Cardiac muscle cell (in vitro differentiated cells and primary cell): ENCODE measurements around the gene ROR2. TPM values are rescaled to one million over a fixed set of nuclear protein-coding genes. Genes with fewer than 3 reads are reported as not detected.

Experiments
- DNase-seq, 2 donors: peaks; one replicate each; pipeline versions ENCODE4 v3.0.0 to v3.0.0-alpha.2; 2010 to 2017; ENCODE audit warnings: low read depth in 1 of 2, low spot score in 1 of 2
- H3K27ac ChIP-seq: fragments of 200-600 bp; sonication (generic); 2 replicates; pipeline ENCODE4 v1.5.1; 2016
- H3K27me3 ChIP-seq: fragments of 200-600 bp; sonication (generic); 2 replicates; pipeline ENCODE4 v1.6.0; 2016; ENCODE audit warnings: control low read depth
- H3K36me3 ChIP-seq: fragments of 200-600 bp; sonication (generic); 2 replicates; pipeline ENCODE4 v1.5.1; 2016; ENCODE audit warnings: control low read depth
- H3K4me1 ChIP-seq: fragments of 200-600 bp; sonication (generic); 2 replicates; pipeline ENCODE4 v1.8.1; 2017; ENCODE audit warnings: low read depth, mild to moderate bottlenecking, mixed run types
- H3K4me3 ChIP-seq: fragments of 200-600 bp; sonication (generic); 2 replicates; pipeline ENCODE4 v1.5.1; 2016; ENCODE audit warnings: mild to moderate bottlenecking
- H3K9me3 ChIP-seq: fragments of 200-600 bp; sonication (generic); 2 replicates; pipeline ENCODE4 v1.5.1; 2017; ENCODE audit warnings: low read depth, mild to moderate bottlenecking, control low read depth
- polyA plus RNA-seq: library from polyadenylated mRNA; unstranded; fragments of >200 nt; fragmentation: Nextera tagmentation; extraction: Ambion mirVana; gene quantifications from 2 replicates; pipeline ENCODE4 v1.2.1, GENCODE V29; 2016
- total RNA-seq: library from RNA; depleted of rRNA; stranded (reverse); fragments of >200 nt; gene quantifications from 2 replicates; pipeline ENCODE4 v1.2.3, GENCODE V29; 2016
- TF ChIP-seq, protein P1 (sequence below): IDR thresholded peaks from 2 replicates; pipeline ENCODE4 v1.5.1; 2012; ENCODE audit warnings: low read depth, mild to moderate bottlenecking, low read length

Gene ROR2
- total and polyA plus RNA-seq, 2 experiments from 2014 or later, result 21.5 to 38.6 TPM

DNA sequence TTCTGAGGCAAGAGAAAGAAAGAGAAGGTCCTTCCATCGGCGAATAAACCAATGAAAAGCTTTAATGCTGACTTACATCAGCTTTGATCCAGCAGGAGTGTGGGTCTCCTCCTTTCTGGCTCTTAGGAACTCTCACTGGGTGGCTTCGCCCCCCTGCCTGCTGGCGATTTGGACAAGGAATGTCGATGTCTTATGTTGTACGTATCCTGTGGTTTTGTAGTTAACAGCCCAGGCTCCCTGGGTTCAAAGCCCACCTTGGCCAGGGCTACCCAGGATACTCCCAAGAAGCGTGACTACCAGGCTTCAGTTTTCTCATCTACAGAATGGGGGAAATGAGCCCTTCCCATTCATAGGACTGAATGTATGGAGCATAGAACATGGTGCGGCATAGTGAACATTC lies 124.2 kb downstream of the ROR2 start:
- Histone ChIP-seq H3K27me3 (no peaks in the 10 kb centered on the region), H3K4me3 (no peak overlapping the region), H3K27ac (no peak overlapping the region), H3K4me1 (no peaks in the 10 kb centered on the region), H3K9me3 (no peaks in the 10 kb centered on the region), H3K36me3 (no peaks in the 10 kb centered on the region)
- TF ChIP-seq, protein P1, sequence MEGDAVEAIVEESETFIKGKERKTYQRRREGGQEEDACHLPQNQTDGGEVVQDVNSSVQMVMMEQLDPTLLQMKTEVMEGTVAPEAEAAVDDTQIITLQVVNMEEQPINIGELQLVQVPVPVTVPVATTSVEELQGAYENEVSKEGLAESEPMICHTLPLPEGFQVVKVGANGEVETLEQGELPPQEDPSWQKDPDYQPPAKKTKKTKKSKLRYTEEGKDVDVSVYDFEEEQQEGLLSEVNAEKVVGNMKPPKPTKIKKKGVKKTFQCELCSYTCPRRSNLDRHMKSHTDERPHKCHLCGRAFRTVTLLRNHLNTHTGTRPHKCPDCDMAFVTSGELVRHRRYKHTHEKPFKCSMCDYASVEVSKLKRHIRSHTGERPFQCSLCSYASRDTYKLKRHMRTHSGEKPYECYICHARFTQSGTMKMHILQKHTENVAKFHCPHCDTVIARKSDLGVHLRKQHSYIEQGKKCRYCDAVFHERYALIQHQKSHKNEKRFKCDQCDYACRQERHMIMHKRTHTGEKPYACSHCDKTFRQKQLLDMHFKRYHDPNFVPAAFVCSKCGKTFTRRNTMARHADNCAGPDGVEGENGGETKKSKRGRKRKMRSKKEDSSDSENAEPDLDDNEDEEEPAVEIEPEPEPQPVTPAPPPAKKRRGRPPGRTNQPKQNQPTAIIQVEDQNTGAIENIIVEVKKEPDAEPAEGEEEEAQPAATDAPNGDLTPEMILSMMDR, result no peak
- DNase-seq, result no peak

DNA sequence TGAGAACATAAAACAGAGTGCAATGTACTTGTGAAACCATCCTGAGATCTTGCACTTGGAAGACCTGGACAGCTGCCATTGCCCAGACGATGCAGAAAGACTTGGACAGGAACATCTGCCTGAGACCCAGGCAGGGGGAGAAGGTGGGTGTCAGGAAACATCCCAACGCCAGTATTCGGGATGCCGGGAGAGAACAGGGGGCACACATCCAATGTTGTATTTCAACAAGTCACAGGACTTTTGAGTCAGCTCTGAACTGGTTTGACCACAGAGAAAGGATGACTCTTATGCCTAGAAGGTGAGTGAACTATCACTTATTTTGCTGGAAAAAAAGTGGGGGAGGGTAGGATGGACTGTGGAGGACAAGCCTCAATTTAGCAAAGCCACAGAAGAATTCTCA lies 124.6 kb downstream of the ROR2 start:
- H3K4me3 ChIP-seq, result no peak overlapping the region
- no peaks in the 10 kb centered on the region for H3K9me3 ChIP-seq
- H3K4me1 ChIP-seq, result no peaks in the 10 kb centered on the region
- H3K36me3 ChIP-seq, result no peaks in the 10 kb centered on the region
- H3K27me3 ChIP-seq, result no peaks in the 10 kb centered on the region
- TF ChIP-seq, protein P1, result no peak
- DNase-seq, result peak in 1 of 2 donors; percentile 68
- no peak overlapping the region for H3K27ac ChIP-seq

DNA sequence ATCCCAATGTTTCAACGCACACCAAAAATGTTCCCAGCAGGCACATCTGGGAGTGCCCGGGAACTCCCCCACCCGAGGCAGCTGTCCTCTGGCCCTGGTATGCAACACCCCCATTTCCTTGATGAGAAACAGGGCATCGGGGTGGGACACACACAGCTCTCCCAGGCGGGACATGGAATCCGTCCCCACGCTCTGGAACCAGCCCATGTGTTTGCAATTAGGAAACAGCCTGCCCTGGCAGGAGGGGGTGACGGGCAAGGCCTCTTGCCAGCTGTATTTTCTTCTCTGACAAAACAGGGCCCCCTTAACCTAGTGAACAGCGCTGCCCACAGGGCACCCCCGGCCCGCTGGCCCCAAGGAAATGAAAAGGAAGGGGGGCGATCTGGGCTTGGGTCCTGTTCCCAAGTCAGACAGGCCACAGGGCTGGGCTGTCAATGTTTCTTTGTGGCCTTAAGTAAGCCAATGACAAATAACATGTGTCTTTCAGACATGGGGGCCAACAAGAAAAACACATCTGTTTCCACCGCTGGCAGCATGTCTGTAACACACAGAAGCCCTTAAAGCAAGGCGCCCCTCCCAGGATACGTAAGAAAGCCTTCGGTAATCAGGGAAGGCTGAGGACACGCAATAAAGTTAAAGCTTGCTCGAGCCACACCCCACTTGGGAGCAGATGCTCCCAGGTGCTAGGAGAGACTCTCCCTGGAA lies 125.3 kb downstream of the ROR2 start:
- Histone ChIP-seq H3K27me3 (no peaks in the 10 kb centered on the region), H3K4me1 (no peaks in the 10 kb centered on the region), H3K36me3 (no peaks in the 10 kb centered on the region), H3K4me3 (no peak overlapping the region), H3K27ac (peak overlapping the region; percentile 23), H3K9me3 (no peaks in the 10 kb centered on the region)
- TF ChIP-seq, protein P1, result no peak
- DNase-seq, result peak in 1 of 2 donors; percentile 80

DNA sequence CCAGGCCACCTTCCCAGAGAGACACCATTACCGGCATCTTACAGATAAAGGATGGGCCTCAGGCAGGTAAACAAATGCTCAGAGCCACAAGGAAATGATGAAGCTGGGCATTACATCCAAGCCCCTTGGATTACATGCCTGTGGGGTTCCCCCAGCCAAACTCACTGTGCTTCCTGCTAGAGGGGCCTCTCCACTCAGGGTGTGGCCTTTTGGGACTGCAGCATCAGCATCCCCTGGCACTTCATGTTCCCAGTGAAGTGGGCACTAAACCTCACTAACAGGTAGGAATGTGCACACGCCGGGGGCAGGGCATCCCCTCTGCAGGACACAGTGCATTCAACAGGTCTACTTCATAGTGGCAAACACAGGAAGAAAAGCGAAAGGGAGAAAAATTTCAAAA lies 125.9 kb downstream of the ROR2 start:
- H3K27ac ChIP-seq, result no peak overlapping the region
- no peaks in the 10 kb centered on the region for H3K27me3 ChIP-seq
- no peaks in the 10 kb centered on the region for H3K9me3 ChIP-seq
- H3K4me1 ChIP-seq, result no peaks in the 10 kb centered on the region
- no peaks in the 10 kb centered on the region for H3K36me3 ChIP-seq
- H3K4me3 ChIP-seq, result no peak overlapping the region
- TF ChIP-seq, protein P1, result no peak
- DNase-seq, result no peak

DNA sequence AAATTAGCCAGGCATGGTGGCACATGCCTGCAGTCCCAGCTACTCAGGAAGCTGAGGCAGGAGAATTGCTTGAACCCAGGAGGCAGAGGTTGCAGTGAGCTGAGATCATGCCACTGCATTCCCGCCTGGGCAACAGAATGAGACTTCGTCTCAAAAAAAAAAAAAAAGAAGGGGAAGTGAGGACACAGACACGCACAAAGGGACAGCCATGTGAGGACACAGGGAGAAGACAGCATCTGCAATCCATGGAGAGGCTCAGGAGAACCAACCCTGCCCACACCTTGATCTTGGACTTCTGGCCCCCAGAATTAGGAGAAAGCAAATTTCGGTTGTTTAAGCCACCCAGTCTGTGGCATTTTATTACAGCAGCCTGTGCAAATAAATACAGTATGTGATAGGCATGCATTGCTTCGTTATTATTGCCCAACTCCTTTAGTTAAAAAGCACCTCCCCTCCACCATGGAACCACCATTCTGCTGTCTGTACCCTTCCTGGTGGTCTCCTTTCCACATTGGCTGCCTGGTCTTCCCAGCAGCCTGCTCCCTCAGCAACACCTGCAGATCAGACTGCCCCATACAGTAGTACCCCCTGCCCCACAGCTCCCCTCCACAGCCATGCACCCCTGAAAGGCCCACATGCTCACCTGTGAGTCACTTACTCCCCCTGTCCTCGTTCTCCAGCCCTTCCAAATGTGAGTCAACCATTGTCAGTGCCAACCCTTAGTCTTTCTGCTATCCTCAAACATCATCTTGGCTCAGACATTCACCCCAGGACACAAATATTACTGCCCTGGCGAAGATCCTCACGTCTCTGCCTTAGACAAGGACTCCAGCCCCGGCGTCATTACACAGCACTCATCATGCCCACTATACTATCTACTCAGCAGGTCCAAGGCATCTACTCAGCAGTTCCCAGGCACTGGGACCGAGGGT lies 128.8 kb downstream of the ROR2 start:
- TF ChIP-seq, protein P1, result no peak
- Histone ChIP-seq H3K27me3 (no peaks in the 10 kb centered on the region), H3K4me3 (no peak overlapping the region), H3K27ac (no peak overlapping the region), H3K9me3 (no peaks in the 10 kb centered on the region), H3K36me3 (no peaks in the 10 kb centered on the region), H3K4me1 (peaks cover 13% of the 10 kb centered on the region)
- DNase-seq, result no peak
